Nucleus accumbens (tissue), 56 donors: ENCODE measurements around the gene KCNJ6.
"Not testable (repeated sequence)": the region's sequence is repeated elsewhere in the genome, so short reads cannot be mapped to it uniquely, and the experiment has no call there.

Source experiments
- DNase-seq, 56 donors: peaks; one replicate each; lab custom pipeline; 2025; lab: John Stamatoyannopoulos, UW

Gene KCNJ6

DNA sequence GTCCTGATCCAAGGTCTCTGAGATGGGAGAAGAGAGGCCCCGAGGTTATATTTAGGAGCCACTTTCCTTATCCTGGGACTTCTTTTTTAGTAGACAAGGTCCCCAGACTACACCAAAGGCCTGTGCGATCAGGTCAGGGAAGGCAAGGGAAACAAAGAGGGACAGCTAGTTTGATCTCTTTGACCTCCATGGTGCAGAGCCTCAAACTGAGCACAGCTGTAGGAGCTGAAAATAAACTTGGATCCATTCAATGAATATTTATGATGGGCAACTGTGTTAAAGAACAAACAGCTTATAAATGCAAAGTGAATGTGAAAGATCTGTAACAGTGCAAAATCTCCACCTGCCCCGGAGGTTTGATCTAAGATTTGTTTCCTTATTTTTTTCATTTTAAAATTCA lies 293.1 kb downstream of the KCNJ6 start:
- DNase-seq = no peak

GRCh38 chr21:37622755-37623154 lies 293.5 kb downstream of the KCNJ6 start:
- DNase-seq = no peak

DNA sequence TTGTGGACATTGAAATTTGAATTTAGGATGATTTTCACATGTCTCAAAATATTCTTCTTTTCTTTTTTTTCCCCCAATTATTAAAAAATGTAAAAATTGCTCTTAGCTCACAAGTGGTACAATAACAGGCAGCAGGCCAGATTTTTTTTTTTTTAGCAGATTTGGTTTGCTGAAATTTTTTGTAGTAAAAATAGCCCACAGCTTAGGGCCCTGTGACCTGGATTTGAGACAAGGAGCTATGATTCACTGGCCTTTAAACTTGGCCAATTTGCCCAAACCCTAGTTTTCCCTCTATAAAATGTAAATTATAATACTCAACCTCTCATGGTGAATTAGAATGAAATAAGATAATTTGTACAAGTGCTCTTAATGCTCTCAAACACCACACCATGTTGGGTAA lies 295.9 kb downstream of the KCNJ6 start:
- no peak for DNase-seq

- DNase-seq = no peak
Observed at GRCh38 chr21:37619464-37619974, 296.7 kb downstream of the KCNJ6 start.

GRCh38 chr21:37618081-37618480 lies 298.2 kb downstream of the KCNJ6 start:
- no peak for DNase-seq

GRCh38 chr21:37615962-37616361 lies 300.3 kb downstream of the KCNJ6 start:
- DNase-seq = no peak

DNA sequence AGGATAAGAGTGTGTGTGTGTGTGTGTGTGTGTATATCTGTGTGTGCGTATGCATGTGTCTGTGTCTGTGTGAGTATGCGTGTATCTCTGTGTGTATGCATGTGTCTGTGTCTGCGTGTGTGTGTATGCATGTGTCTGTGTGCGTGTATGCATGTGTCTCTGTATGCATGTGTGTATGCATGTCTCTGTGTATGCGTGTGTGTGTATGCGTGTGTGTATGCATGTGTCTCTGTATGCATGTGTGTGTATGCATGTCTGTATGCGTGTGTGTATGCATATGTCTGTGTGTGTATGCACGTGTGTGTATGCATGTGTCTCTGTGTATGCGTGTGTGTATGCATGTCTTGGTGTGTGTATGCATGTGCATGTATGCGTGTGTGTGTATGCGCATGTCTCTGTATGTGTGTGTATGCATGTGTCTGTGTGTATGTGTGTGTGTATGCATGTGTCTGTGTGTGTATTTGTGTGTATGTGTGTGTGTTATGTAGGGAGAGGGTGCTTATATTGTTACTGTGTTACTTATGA lies 301.8 kb downstream of the KCNJ6 start:
- DNase-seq = no peak

DNA sequence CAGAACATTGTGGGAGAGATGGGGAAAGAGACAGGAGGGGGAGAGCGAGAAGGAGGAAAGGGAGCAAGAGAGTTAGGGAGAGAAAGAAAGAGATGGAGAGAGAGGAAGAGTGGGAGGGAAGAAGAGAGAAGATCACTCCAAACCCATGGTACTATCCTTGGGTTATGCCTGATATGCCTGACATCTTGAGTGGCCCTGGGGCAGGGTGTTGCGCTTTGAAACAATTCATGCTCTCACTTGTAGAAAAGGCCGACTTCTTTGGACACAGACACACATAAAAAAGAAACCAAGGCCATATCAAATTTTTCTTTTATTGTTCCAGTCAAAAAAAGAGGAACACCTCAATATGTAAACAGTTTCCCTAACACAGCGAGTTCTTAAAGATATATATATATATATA lies 309.2 kb downstream of the KCNJ6 start:
- no peak for DNase-seq

DNA sequence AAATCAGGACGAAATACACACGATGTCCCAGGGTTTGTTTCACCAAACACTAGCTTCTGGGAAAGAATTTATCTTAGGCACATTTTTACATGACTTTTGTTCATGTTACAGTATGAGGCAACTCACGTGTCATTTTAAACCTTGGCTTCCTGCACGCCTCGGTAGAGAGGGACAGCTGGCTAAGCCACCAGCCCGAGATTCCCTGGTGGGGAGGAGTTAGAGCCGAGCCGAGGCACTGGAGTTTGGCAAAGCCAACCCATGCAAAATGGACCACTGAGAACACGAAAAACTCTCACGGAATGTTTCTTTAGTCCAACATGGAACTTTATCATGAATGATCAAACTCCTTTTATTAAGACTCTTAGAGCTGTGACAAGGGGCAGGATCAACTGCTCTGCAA lies 309.7 kb downstream of the KCNJ6 start:
- DNase-seq = no peak

GRCh38 chr21:37605006-37605405 lies 311.3 kb downstream of the KCNJ6 start:
- no peak for DNase-seq

- no peak for DNase-seq
Observed at GRCh38 chr21:37603129-37603528, 313.1 kb downstream of the KCNJ6 start.

GRCh38 chr21:37601915-37602314 lies 314.3 kb downstream of the KCNJ6 start:
- DNase-seq = no peak

DNA sequence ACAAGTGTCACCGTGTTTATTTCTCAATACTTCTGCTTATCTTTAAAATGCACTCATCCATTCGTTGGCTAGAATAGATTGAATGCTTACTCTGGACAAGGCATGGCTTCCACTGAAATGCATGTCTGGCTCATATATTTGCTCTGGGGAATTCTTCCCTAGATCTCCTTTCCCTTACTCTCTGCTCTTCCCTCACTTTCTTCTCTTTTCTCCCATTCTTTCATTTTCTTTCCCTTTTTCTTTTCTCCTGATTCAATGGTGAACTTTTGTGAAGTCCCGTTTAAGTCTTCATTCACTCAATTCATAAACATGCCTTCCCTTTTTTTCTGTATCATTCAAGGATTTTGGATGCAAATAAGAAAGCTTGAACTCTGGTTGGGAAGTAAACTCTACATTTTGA lies 315.2 kb downstream of the KCNJ6 start:
- DNase-seq = no peak

GRCh38 chr21:37595944-37596343 lies 320.3 kb downstream of the KCNJ6 start:
- DNase-seq = no peak

DNA sequence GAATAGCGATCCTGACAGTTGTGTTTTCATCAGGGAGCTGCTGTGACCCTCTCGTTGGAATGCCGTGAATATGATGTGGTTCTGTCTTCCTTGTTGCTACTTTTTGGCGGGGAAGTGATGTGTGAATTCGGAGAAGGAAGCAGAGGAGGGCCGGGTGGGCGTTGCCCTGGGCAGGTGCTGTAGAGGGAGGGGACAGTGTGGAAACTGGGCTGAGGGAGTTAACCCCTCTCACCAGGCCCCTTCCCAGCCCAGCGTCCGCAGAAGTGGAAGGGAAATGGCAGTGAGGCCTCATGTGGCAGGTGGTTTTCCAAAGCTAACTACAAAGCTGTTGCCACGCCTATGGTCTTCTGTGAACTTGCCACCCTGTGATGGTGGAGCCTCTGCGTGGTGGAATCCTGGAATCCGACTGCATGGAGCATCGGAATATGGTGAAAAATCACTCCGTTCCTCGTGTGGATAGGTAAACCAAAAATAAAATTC lies 321.7 kb downstream of the KCNJ6 start:
- DNase-seq = no peak

DNA sequence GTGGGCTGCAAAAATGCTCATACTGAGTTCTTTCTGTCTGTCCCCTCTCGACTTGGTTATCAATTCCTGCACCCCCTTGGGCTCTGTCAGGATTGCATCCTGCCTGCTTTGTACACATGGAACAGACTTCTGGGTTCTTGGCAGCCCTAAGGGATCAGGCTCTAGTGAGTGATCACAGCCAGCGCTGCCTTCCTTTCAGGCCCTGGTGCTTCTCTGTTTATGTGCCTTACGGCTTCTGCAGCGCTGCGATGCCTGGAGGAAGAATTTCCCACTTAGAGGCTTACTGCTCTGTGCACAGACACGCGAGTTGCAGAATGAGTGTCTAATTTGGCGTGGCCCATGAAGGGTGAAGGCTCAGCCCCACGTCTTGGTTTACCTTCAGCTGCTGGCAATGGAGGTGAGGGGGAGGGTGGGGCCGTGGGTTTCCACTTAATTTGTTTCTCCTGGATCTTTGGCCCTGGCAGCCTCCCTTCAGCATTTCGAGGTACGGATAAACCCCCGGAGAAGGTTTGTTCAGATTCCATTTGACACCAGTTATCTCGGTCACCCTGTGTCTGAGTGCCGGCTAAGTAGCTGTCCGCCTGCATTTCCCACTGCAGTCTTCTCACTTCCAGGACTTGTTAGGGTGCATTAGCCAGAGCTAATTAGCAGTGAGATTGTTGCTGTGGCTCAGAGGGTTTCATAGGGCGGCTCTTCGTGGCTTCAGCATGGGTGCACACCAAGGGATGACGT lies 322.4 kb downstream of the KCNJ6 start:
- DNase-seq = no peak

DNA sequence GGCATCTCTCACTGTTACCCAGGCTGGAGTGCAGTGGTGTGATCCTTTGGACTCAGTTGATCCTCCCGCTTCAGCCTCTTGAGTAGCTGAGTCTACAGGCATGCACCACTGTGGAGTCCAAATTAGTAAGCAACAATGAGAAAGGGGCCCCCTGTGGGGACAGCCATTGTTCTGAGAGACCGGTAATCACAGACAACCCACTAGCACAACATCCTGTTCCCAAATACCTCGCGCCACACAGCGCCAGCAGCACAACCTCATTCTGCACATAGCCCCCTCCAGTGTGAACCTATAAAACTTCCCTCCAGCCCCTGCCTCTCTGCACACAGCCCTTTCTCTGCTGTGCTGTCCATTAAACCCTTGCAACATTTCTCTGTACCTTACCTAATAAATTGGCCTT lies 323.2 kb downstream of the KCNJ6 start:
- no peak for DNase-seq

DNA sequence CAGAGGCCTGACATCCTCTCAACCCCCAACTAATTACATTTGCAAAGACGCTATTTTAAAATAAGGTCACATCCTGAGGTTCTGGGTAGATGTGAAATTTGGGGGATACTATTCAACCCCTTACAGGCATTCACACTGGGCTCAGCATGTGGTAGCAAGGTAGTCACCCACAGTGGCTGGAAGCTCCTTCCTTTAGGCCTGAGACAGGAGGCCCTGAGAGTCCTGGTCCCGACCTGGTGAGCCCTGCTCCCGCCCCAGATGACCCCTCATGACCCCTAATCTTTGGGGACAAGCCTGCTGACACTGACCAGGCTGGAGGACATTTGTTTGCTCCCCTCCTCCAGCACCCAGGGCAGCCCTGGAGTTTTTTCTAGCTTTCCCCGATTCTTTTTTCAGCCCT lies 323.8 kb downstream of the KCNJ6 start:
- no peak for DNase-seq

GRCh38 chr21:37591994-37592393 lies 324.3 kb downstream of the KCNJ6 start:
- not testable (repeated sequence) for DNase-seq

DNA sequence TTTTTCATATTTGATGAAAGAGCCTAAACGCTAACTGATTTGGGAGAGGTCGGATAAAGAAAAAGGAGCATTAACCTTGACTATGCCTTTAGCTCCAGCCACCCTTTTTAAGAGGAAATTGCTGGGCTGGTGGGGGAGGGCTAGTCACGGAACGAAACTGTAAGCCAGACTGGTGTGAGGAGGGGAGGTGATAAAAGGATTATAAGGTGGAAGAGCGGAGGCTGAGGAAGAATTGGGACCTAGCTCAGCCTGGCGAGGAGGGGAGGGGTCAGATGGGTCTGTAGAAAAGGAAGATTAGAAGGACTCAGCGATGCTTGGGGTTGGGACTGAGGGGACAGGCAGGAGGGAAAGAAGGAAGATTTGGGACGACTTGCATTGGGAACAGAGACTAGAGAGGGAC lies 325.4 kb downstream of the KCNJ6 start:
- not testable (repeated sequence) for DNase-seq

DNA sequence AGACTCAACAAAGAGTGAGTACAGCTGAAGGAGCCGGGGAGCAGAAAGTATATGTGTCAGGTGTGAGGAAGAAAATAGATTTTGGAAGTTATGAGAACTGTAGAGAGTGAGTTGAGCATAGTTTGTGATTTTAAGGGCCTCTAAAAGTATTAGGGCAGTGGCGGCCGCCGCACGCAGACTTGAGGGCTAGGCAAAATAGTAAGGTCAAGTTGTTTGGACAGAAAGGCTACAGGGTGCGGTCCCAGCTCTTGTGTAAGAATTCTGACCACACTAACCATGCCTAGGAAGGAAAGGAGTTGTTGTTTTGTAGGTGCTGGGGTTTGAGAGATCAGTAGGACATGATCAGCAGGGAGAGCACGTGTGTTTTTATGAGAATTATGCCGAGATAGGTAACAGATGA lies 327.6 kb downstream of the KCNJ6 start:
- not testable (repeated sequence) for DNase-seq

- DNase-seq = no peak
Observed at GRCh38 chr21:37587635-37588177, 328.6 kb downstream of the KCNJ6 start.
